Measurements from ENCODE around the gene CFHR5. TPM values are rescaled to one million over a fixed set of nuclear protein-coding genes. Genes with fewer than 3 reads are reported as not detected.

CFHR5 gene
- total and polyA plus RNA-seq, 4 donors: 3.4 to 110 (median 49.1) TPM

DNA sequence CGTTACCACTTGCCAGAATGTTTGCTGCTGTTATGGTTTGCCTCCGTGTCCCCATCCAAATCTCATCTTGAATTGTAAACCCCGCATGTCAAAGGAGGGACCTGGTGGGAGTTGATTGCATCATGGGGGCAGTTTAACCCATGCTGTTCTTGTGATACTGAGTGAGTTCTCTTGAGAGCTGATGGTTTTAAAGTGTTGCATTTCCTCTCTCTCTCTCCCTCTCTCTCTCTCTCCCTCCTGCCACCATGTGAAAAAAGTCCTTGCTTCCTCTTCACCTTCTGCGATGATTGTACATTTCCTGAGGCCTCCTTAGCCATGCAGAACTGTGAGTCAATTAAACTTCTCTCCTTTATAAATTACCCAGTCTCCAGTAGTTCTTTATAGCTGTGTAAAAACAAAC lies 44.4 kb downstream of the CFHR5 start:
- Histone ChIP-seq H3K36me3 (ENCODE audit: control insufficient read depth in 4 of 4, insufficient read depth in 3 of 4, low read depth in 1 of 4, low read length in 3 of 4) (no peaks in the 10 kb centered on the region), H3K9ac (ENCODE audit: low read depth in 1 of 2, low read length in 2 of 2) (no peak overlapping the region), H3K27ac (ENCODE audit: low read depth in 1 of 2, low read length in 2 of 2) (no peak overlapping the region), H3K9me3 (ENCODE audit: control insufficient read depth in 4 of 4, low read length in 3 of 4) (no peaks in the 10 kb centered on the region), H3K4me1 (ENCODE audit: control insufficient read depth in 4 of 4, insufficient read depth in 4 of 4, low read length in 3 of 4) (no peaks in the 10 kb centered on the region), H3K4me3 (ENCODE audit: low read depth in 1 of 3, low read length in 3 of 3) (no peak overlapping the region), H3K27me3 (ENCODE audit: control insufficient read depth in 4 of 4, insufficient read depth in 4 of 4, low read length in 3 of 4) (no peaks in the 10 kb centered on the region)
- WGBS: 65% methylated on average over 4 of the region's 4 CpGs
- no peak for TF ChIP-seq REST (IDR thresholded peaks at IDR 0.05)
- TF ChIP-seq HNF4A (conservative IDR thresholded peaks at IDR 0.05): no peak
- DNase-seq (ENCODE audit: low spot score): no peak

- Histone ChIP-seq H3K36me3 (ENCODE audit: control insufficient read depth in 4 of 4, insufficient read depth in 3 of 4, low read depth in 1 of 4, low read length in 3 of 4) (no peaks in the 10 kb centered on the region), H3K4me3 (ENCODE audit: low read depth in 1 of 3, low read length in 3 of 3) (no peak overlapping the region), H3K9me3 (ENCODE audit: control insufficient read depth in 4 of 4, low read length in 3 of 4) (no peaks in the 10 kb centered on the region), H3K27ac (ENCODE audit: low read depth in 1 of 2, low read length in 2 of 2) (no peak overlapping the region), H3K27me3 (ENCODE audit: control insufficient read depth in 4 of 4, insufficient read depth in 4 of 4, low read length in 3 of 4) (no peaks in the 10 kb centered on the region), H3K4me1 (ENCODE audit: control insufficient read depth in 4 of 4, insufficient read depth in 4 of 4, low read length in 3 of 4) (no peaks in the 10 kb centered on the region), H3K9ac (ENCODE audit: low read depth in 1 of 2, low read length in 2 of 2) (no peak overlapping the region)
- 53% methylated on average over 1 of the region's 1 CpG for WGBS
- TF ChIP-seq SP1 (IDR thresholded peaks at IDR 0.05): no peak
- TF ChIP-seq JUND (IDR thresholded peaks at IDR 0.05): no peak
- no peak for TF ChIP-seq HNF4G (IDR thresholded peaks at IDR 0.05)
- TF ChIP-seq, protein P1, sequence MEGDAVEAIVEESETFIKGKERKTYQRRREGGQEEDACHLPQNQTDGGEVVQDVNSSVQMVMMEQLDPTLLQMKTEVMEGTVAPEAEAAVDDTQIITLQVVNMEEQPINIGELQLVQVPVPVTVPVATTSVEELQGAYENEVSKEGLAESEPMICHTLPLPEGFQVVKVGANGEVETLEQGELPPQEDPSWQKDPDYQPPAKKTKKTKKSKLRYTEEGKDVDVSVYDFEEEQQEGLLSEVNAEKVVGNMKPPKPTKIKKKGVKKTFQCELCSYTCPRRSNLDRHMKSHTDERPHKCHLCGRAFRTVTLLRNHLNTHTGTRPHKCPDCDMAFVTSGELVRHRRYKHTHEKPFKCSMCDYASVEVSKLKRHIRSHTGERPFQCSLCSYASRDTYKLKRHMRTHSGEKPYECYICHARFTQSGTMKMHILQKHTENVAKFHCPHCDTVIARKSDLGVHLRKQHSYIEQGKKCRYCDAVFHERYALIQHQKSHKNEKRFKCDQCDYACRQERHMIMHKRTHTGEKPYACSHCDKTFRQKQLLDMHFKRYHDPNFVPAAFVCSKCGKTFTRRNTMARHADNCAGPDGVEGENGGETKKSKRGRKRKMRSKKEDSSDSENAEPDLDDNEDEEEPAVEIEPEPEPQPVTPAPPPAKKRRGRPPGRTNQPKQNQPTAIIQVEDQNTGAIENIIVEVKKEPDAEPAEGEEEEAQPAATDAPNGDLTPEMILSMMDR (IDR thresholded peaks at IDR 0.05; ENCODE audit: low read depth, low read length, missing input control): no peak
- TF ChIP-seq FOXA2 (IDR thresholded peaks at IDR 0.05): no peak
- no peak for DNase-seq (ENCODE audit: low spot score)
Measured at GRCh38 chr1:197024460-197024859, 47.1 kb downstream of the CFHR5 start.

- DNase-seq (ENCODE audit: low spot score): no peak
- whole genome bisulfite sequencing: 68% methylated on average over 6 of the region's 6 CpGs
Measured at GRCh38 chr1:197027359-197027758, 50.0 kb downstream of the CFHR5 start.

More at GRCh38 chr1:197027359-197027758, 50.0 kb downstream of the CFHR5 start:
- Histone ChIP-seq H3K36me3 (ENCODE audit: control insufficient read depth in 4 of 4, insufficient read depth in 3 of 4, low read depth in 1 of 4, low read length in 3 of 4) (no peaks in the 10 kb centered on the region), H3K4me1 (ENCODE audit: control insufficient read depth in 4 of 4, insufficient read depth in 4 of 4, low read length in 3 of 4) (no peaks in the 10 kb centered on the region), H3K9ac (ENCODE audit: low read depth in 1 of 2, low read length in 2 of 2) (no peak overlapping the region), H3K27me3 (ENCODE audit: control insufficient read depth in 4 of 4, insufficient read depth in 4 of 4, low read length in 3 of 4) (no peaks in the 10 kb centered on the region), H3K9me3 (ENCODE audit: control insufficient read depth in 4 of 4, low read length in 3 of 4) (no peaks in the 10 kb centered on the region), H3K4me3 (ENCODE audit: low read depth in 1 of 3, low read length in 3 of 3) (no peak overlapping the region), H3K27ac (ENCODE audit: low read depth in 1 of 2, low read length in 2 of 2) (no peak overlapping the region)
- TF ChIP-seq FOXA1 (IDR thresholded peaks at IDR 0.05) (no peak), JUND (IDR thresholded peaks at IDR 0.05) (peak in 1 of 2 donors; percentile 29), RXRA (IDR thresholded peaks at IDR 0.05) (no peak), ATF3 (IDR thresholded peaks at IDR 0.05) (no peak), YY1 (IDR thresholded peaks at IDR 0.05) (no peak), SP1 (IDR thresholded peaks at IDR 0.05) (no peak)
